B cell (primary cell): ENCODE data around the gene AK3. TPM values are rescaled to one million over a fixed set of nuclear protein-coding genes. Genes with fewer than 3 reads are reported as not detected.
A peak's percentile ranks its signal among the peaks of the same experiment; 100 is the strongest.

ENCODE experiments used
- ATAC-seq: fragments of 200-7000 bp; cut with Tn5 transposase; one replicate; pipeline ENCODE4 v1.10.0; 2021; ENCODE audit warnings: low read depth, mild to moderate bottlenecking, moderate number of reproducible peaks, moderate library complexity
- CTCF ChIA-PET: fragments of 350-600 bp; sonication (Branson Sonifier 250); formaldehyde crosslinking; loops from one replicate; lab custom pipeline; 2021; ENCODE audit warnings: antibody characterized with exemption, inconsistent platforms; lab: Charles Lee
- POLR2A ChIA-PET: fragments of 350-600 bp; sonication (Branson Sonifier 250); formaldehyde crosslinking; loops from one replicate; lab custom pipeline; 2021; ENCODE audit warnings: antibody characterized with exemption; lab: Charles Lee
- DNase-seq: peaks from one replicate; pipeline ENCODE4 v3.0.0; 2013
- H2AFZ ChIP-seq: 2 replicates; pipeline ENCODE4 v1.6.1; 2012; ENCODE audit warnings: mild to moderate bottlenecking, low read depth, low read length; ENCODE audit not compliant: insufficient read depth, poor library complexity, severe bottlenecking
- H3K27ac ChIP-seq, 2 donors: 1 replicate in 1 of 2; 2 replicates in 1 of 2; pipeline ENCODE4 v1.5.1; 2012 to 2013; ENCODE audit warnings: low read length in 2 of 2, mild to moderate bottlenecking in 2 of 2, moderate library complexity in 1 of 2
- H3K27me3 ChIP-seq, 4 experiments: fragments of 200-600 bp in 1 of 4; sonication (generic) in 1 of 4; replicated peaks in 1 of 4; 1 replicate in 2 of 4; 2 replicates in 2 of 4; pipeline versions ENCODE4 v1.6.1 to v1.7.0; 2013 to 2016; ENCODE audit warnings: low read length in 3 of 4, mild to moderate bottlenecking in 2 of 4, mixed read lengths in 1 of 4, moderate library complexity in 1 of 4; ENCODE audit not compliant: insufficient read depth in 4 of 4, control insufficient read depth in 3 of 4; ENCODE audit errors: control extremely low read depth in 1 of 4
- H3K36me3 ChIP-seq, 2 experiments: replicated peaks in 1 of 2; 1 replicate in 1 of 2; 2 replicates in 1 of 2; pipeline versions ENCODE4 v1.6.1 to v1.7.1; 2013; ENCODE audit warnings: low read length in 1 of 2; ENCODE audit not compliant: insufficient read depth in 2 of 2, control insufficient read depth in 1 of 2; ENCODE audit errors: control extremely low read depth in 1 of 2, extremely low read depth in 1 of 2
- H3K4me1 ChIP-seq, 2 donors: fragments of 200-600 bp in 1 of 2; sonication (generic) in 1 of 2; 1 replicate in 1 of 2; 2 replicates in 1 of 2; pipeline versions ENCODE4 v1.5.1 to v1.6.1; 2013 to 2017; ENCODE audit warnings: low read length in 2 of 2; ENCODE audit not compliant: control insufficient read depth in 2 of 2, insufficient read depth in 2 of 2
- H3K4me2 ChIP-seq: replicated peaks from 2 replicates; pipeline ENCODE3; 2012; ENCODE audit warnings: mild to moderate bottlenecking, low read depth, low read length; ENCODE audit not compliant: poor library complexity, severe bottlenecking
- H3K4me3 ChIP-seq, 5 experiments: fragments of 200-600 bp in 1 of 5; sonication (generic) in 1 of 5; 1 replicate in 3 of 5; 2 replicates in 2 of 5; pipeline versions ENCODE4 v1.5.1 to v1.7.0; 2011 to 2016; ENCODE audit warnings: low read length in 4 of 5, mild to moderate bottlenecking in 4 of 5, low read depth in 2 of 5, control low read depth in 1 of 5, moderate library complexity in 1 of 5; ENCODE audit not compliant: insufficient read depth in 1 of 5; ENCODE audit errors: control extremely low read depth in 1 of 5, extremely low read depth in 1 of 5
- H3K79me2 ChIP-seq: fragments of 200-600 bp; sonication (generic); one replicate; pipeline ENCODE4 v1.6.0; 2016; ENCODE audit warnings: low read length; ENCODE audit not compliant: control insufficient read depth, insufficient read depth
- H3K9ac ChIP-seq: fragments of 200-600 bp; sonication (generic); 2 replicates; pipeline ENCODE4 v1.6.1; 2017; ENCODE audit warnings: mild to moderate bottlenecking, low read length, moderate library complexity
- H3K9me3 ChIP-seq, 3 donors: one replicate each; pipeline versions ENCODE4 v1.6.1 to v1.7.1; 2013; ENCODE audit warnings: low read length in 2 of 3; ENCODE audit not compliant: control insufficient read depth in 2 of 3, insufficient read depth in 1 of 3; ENCODE audit errors: control extremely low read depth in 1 of 3
- H4K20me1 ChIP-seq: 2 replicates; pipeline ENCODE4 v1.6.0; 2012; ENCODE audit warnings: mild to moderate bottlenecking, low read length; ENCODE audit not compliant: insufficient read depth, control insufficient read depth, poor library complexity, severe bottlenecking
- H3K27ac Mint-ChIP-seq: one replicate; pipeline ENCODE4 v1.8.0; 2021; ENCODE audit warnings: mixed read lengths
- H3K27me3 Mint-ChIP-seq: one replicate; pipeline ENCODE4 v1.8.0; 2021; ENCODE audit warnings: mixed read lengths
- H3K4me1 Mint-ChIP-seq: one replicate; pipeline ENCODE4 v1.8.0; 2021; ENCODE audit warnings: mixed read lengths
- H3K4me3 Mint-ChIP-seq: one replicate; pipeline ENCODE4 v1.8.0; 2021; ENCODE audit warnings: mixed read lengths
- H3K9me3 Mint-ChIP-seq: one replicate; pipeline ENCODE4 v1.8.0; 2022; ENCODE audit warnings: mixed read lengths; ENCODE audit not compliant: insufficient read depth
- EZH2 ChIP-seq: IDR thresholded peaks from 2 replicates; pipeline ENCODE4 v1.6.1; 2012; ENCODE audit warnings: borderline replicate concordance, low read depth, mild to moderate bottlenecking, moderate library complexity, low read length; ENCODE audit not compliant: insufficient read depth, poor library complexity, severe bottlenecking
- WGBS: methylation state at CpG from one replicate; pipeline ENCODE4 v1.1.5; 2013; ENCODE audit warnings: missing lambda C conversion rate; ENCODE audit not compliant: insufficient coverage; 5-methylcytosine and 5-hydroxymethylcytosine counted together
- intact Hi-C: fragments of 100-400 bp; cut with micrococcal nuclease; formaldehyde crosslinking; loops from one replicate; pipeline ENCODE4 v1.10.0; 2022
- polyA minus RNA-seq: library from RNA; depleted of rRNA, polyadenylated mRNA; stranded (reverse); fragments of >200 nt; gene quantifications from 2 replicates; pipeline ENCODE4 v1.2.3, GENCODE V29; 2012
- polyA plus RNA-seq: library from polyadenylated mRNA; depleted of rRNA; stranded (reverse); fragments of >200 nt; gene quantifications from 2 replicates; pipeline ENCODE4 v1.2.3, GENCODE V29; 2012
- total RNA-seq, 2 donors: library from RNA; stranded (reverse); fragments of 120-200 nt in 1 of 2; gene quantifications; 1 replicate in 1 of 2; 2 replicates in 1 of 2; pipeline versions ENCODE4 v1.2.3 to v1.2.4, GENCODE V29; 2013 to 2022
- TF ChIP-seq, protein P1 (sequence below): fragments of 200-600 bp; IDR thresholded peaks from one replicate; pipeline ENCODE4 v1.8.0; 2022; ENCODE audit warnings: antibody characterized with exemption, mild to moderate bottlenecking

Gene AK3
- total RNA-seq (20.4 and 22.9 TPM in 2 replicates), polyA plus RNA-seq (9.9 and 10.9 TPM in 2 replicates), polyA minus RNA-seq (29.1 and 44.5 TPM in 2 replicates)
- total RNA-seq (2013) = 22.9 TPM

DNA sequence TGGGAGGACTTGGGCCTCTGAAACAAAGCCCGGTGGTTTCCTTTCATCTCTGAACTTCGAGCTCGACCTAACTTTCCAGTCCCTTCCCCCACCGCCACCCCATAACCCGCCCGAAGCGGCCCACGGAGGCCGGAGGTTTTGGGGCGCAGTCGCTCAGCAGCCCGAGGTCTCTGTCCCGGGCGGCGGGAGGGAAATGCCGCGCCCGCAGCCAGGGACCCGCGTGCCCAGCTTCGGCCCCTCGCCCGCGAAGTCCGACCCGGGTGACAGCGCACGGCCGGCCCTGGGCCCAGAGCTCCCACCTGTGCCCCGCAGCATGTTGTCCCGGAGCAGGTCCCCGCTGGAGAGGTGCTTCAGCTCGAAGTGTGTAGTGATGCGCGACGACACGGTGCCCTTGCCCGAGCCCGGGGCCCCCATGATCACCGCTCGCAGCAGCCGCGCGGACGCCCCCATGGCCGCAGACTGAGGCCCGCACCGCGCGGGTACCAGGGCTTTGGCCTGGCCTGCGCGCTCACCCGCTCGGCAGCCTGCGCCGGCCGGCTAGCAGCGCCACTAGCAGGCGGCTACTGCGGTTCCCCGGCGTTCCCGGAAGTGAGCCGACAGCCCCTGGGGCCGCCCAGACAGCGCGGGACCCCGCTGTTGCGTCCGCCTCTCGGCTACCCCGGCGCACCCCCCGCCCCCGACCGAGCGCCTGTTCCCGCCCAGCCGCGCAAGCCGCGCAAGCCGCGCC lies at the start of gene AK3:
AK3 (minus strand) TSS at position 565 of the 727 bp plus-strand sequence; CDS start at position 450, 115 bp downstream.
- peak within 1 kb of the TSS; percentile 100 for H2AFZ ChIP-seq
- Mint-ChIP-seq H3K4me1 (peaks cover 27% of the 10 kb centered on the region), H3K27me3 (no peaks in the 10 kb centered on the region), H3K4me3 (peak within 1 kb of the TSS; percentile 89), H3K27ac (peak within 1 kb of the TSS; percentile 90), H3K9me3 (no peaks in the 10 kb centered on the region)
- intact Hi-C loops = loop anchor here (1.0 to 5.0 kb wide), 9 partner anchors 22 to 1266 kb away; partner anchors contain the start of genes CDC37L1, JAK2, PLGRKT and PLPP6
- peak; percentile 92 for ATAC-seq
- ChIA-PET POLR2A (interaction anchor here (0.6 to 2.9 kb wide), 7 partner anchors 9 to 1214 kb away, joined by 3 to 20 read pairs (median 7); partner anchors contain the start of genes CDC37L1, RCL1 and RIC1), CTCF (interaction anchor here (0.7 to 1.7 kb wide), 14 partner anchors 9 to 1092 kb away, joined by 3 to 10 read pairs (median 4); partner anchors contain the start of genes CDC37L1, ERMP1, JAK2 and RCL1)
- H3K9me3 ChIP-seq = no peaks in the 10 kb centered on the region
- under 1% methylated on average over 83 of the region's 84 CpGs for WGBS
- peaks cover 19% of the 10 kb centered on the region for H4K20me1 ChIP-seq
- peaks cover 41% of the 10 kb centered on the region for H3K79me2 ChIP-seq
- H3K9ac ChIP-seq = peak within 1 kb of the TSS; percentile 86
- no peak for TF ChIP-seq EZH2
- TF ChIP-seq, protein P1, sequence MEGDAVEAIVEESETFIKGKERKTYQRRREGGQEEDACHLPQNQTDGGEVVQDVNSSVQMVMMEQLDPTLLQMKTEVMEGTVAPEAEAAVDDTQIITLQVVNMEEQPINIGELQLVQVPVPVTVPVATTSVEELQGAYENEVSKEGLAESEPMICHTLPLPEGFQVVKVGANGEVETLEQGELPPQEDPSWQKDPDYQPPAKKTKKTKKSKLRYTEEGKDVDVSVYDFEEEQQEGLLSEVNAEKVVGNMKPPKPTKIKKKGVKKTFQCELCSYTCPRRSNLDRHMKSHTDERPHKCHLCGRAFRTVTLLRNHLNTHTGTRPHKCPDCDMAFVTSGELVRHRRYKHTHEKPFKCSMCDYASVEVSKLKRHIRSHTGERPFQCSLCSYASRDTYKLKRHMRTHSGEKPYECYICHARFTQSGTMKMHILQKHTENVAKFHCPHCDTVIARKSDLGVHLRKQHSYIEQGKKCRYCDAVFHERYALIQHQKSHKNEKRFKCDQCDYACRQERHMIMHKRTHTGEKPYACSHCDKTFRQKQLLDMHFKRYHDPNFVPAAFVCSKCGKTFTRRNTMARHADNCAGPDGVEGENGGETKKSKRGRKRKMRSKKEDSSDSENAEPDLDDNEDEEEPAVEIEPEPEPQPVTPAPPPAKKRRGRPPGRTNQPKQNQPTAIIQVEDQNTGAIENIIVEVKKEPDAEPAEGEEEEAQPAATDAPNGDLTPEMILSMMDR = no peak
- peak within 1 kb of the TSS; percentile 94 for H3K4me2 ChIP-seq
- H3K27me3 ChIP-seq = no peaks in the 10 kb centered on the region
- no peaks in the 10 kb centered on the region for H3K36me3 ChIP-seq
- H3K4me3 ChIP-seq = peak within 1 kb of the TSS; percentile 73 to 90 (median 85)
- DNase-seq = peak; percentile 92
- peaks cover 19 to 23% of the 10 kb centered on the region in 2 donors for H3K4me1 ChIP-seq
- peak within 1 kb of the TSS; percentile 51 to 83 for H3K27ac ChIP-seq

DNA sequence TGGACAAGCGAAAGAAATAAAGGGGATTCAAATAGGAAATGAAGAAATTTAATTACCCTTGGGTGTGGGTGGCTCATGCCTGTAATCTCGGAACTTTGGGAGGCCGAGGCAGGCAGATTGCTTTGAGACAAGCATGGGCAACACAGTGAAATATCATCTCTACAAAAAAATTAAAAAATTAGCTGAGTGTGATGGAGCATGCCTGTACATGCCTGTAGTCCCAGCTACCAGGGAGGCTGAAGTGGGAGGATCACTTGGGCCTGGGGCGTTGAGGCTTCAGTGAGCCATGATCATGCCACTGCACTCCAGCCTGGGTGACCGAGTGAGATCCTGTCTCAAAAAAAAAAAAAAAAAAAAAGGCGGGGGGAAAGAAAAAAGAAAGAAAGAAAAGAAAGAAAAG lies 47.7 kb upstream of the AK3 start:
- ATAC-seq (no peak), DNase-seq (no peak)
- no peak overlapping the region for H3K27ac Mint-ChIP-seq
- H3K4me1 Mint-ChIP-seq = peaks cover 10% of the 10 kb centered on the region
- H3K27me3 ChIP-seq = no peaks in the 10 kb centered on the region
- H3K4me3 Mint-ChIP-seq = no peak overlapping the region
- peaks cover 8% of the 10 kb centered on the region for H3K79me2 ChIP-seq
- H3K27ac ChIP-seq = no peak overlapping the region
- ChIA-PET POLR2A (no interaction called here), CTCF (interaction anchor here (1.0 kb wide), 1 partner anchor 9 kb away, joined by 3 read pairs; no protein-coding TSS in a partner anchor)
- no peak overlapping the region for H2AFZ ChIP-seq
- no peak overlapping the region for H3K4me2 ChIP-seq
- H3K27me3 Mint-ChIP-seq = peaks cover 13% of the 10 kb centered on the region
- peaks cover 6 to 12% of the 10 kb centered on the region in 2 donors for H3K4me1 ChIP-seq
- WGBS = 100% methylated on average over 1 of the region's 6 CpGs
- no peaks in the 10 kb centered on the region for H3K36me3 ChIP-seq
- no peaks in the 10 kb centered on the region for H3K9me3 Mint-ChIP-seq
- H3K9me3 ChIP-seq = no peaks in the 10 kb centered on the region
- intact Hi-C loops = no loop called here
- H4K20me1 ChIP-seq = peaks cover 4% of the 10 kb centered on the region
- no peak overlapping the region for H3K4me3 ChIP-seq
- no peak overlapping the region for H3K9ac ChIP-seq
- TF ChIP-seq EZH2 = no peak
- TF ChIP-seq, protein P1 = no peak
